NCI-H1694 treated with DMSO at 0.1 percent for 48 hours (cell line): Measurements from ENCODE around the gene GPR119.
"Not testable (repeated sequence)": the region's sequence is repeated elsewhere in the genome, so short reads cannot be mapped to it uniquely, and the experiment has no call there.

Source experiments
- DNase-seq: peaks from one replicate; lab custom pipeline; 2025; lab: John Stamatoyannopoulos, UW

The GPR119 gene

DNA sequence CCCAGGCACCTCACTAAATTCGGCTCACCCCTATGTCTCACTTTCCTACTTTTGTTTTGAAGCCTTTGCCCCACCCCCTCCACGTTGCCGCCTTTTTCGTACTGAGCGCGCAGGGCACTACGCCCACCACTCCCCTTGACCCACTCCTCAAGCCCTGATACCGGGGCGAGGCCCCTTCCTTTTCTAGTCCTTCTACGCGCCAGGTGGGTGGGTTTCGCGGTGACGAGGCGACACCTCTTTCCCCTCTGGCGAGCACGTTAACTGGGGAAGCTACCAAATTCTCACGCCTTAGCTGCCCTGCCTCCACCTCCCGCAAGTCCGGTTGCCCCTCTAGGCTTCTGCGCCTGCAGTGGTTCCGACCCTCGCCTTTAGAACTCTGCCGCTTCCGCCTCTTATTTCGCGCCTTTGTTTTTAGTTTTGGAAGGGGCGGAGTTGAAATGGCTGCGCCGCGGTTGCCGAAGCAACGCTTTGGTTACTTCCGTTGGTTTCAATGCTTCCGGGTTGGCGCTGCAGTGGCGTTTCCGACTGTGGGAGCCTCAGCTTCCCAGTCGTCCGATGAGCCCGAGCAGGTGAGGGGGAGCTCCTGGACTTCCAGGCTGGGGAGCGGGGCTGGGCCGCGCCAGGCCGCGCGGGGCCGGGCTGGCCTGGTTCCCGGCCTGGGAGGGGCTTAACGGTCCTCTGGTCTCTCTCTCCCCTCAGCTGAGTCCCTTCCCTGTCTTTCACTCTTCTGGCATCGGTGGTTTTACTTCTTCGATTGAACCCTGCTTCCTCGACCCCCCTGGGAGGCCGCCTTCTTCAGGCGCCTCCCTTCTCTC lies 45.9 kb downstream of the GPR119 start, which contains the start of gene SLC25A14:
SLC25A14 (plus strand) TSS at position 512 of the 815 bp plus-strand sequence. CDS start 360 bp downstream, outside the sequence.
- DNase-seq: peak; percentile 65

GRCh38 chrX:130338869-130339268 lies 46.6 kb downstream of the GPR119 start:
- not testable (repeated sequence) for DNase-seq

GRCh38 chrX:130336531-130336930 lies 48.9 kb downstream of the GPR119 start:
- DNase-seq: no peak
